GOT3 (cell line): ENCODE results near the gene EPO.
A peak's percentile ranks its signal among the peaks of the same experiment; 100 is the strongest.

Source experiments
- DNase-seq: peaks from one replicate; lab custom pipeline; 2025; ENCODE audit warnings: mixed read lengths; lab: John Stamatoyannopoulos, UW

EPO gene

GRCh38 chr7:100720279-100720670, at the start of gene EPO:
TSS of gene EPO (plus strand) at chr7:100720468. CDS start at chr7:100720981, 513 bp downstream.
- DNase-seq = no peak

GRCh38 chr7:100671353-100672327, 48.6 kb upstream of the EPO start:
- no peak for DNase-seq

- peak; percentile 94 for DNase-seq
Measured at GRCh38 chr7:100673302-100673941, 46.8 kb upstream of the EPO start, which contains the start of gene GNB2. TSS of gene GNB2 (plus strand) at chr7:100673740. CDS start at chr7:100676266, 2,526 bp downstream.

- no peak for DNase-seq
Measured at GRCh38 chr7:100673942-100674410, 46.3 kb upstream of the EPO start.

- DNase-seq = no peak
Measured at GRCh38 chr7:100674411-100675104, 45.7 kb upstream of the EPO start.

- no peak for DNase-seq
Measured at GRCh38 chr7:100675105-100675451, 45.2 kb upstream of the EPO start.

- DNase-seq = no peak
Measured at GRCh38 chr7:100675581-100676350, 44.5 kb upstream of the EPO start.

GRCh38 chr7:100676501-100677306, 43.6 kb upstream of the EPO start:
- DNase-seq = no peak

- no peak for DNase-seq
Measured at GRCh38 chr7:100677308-100678267, 42.7 kb upstream of the EPO start.

GRCh38 chr7:100678291-100678984, 41.8 kb upstream of the EPO start:
- no peak for DNase-seq

GRCh38 chr7:100679129-100679926, 40.9 kb upstream of the EPO start:
- DNase-seq = no peak

- DNase-seq = no peak
Measured at GRCh38 chr7:100679927-100680575, 40.2 kb upstream of the EPO start.

- no peak for DNase-seq
Measured at GRCh38 chr7:100680576-100681271, 39.5 kb upstream of the EPO start.

- no peak for DNase-seq
Measured at GRCh38 chr7:100681491-100682227, 38.6 kb upstream of the EPO start.

GRCh38 chr7:100682228-100682741, 38.0 kb upstream of the EPO start:
- DNase-seq = no peak
